NOMO-1 (cell line): ENCODE data around the gene MPC1L.
"Not testable (repeated sequence)": the region's sequence is repeated elsewhere in the genome, so short reads cannot be mapped to it uniquely, and the experiment has no call there.

Experiments used
- DNase-seq, 2 experiments: peaks; one replicate each; lab custom pipeline; 2025; ENCODE audit not compliant: unreplicated experiment in 2 of 2; lab: John Stamatoyannopoulos, UW

Gene MPC1L

GRCh38 chrX:40623139-40623536, at the start of gene MPC1L:
Gene MPC1L (plus strand): TSS chrX:40623428. CDS start chrX:40623566, 138 bp downstream.
- DNase-seq, result no peak

GRCh38 chrX:40573763-40574162, 49.5 kb upstream of the MPC1L start:
- peak; percentile 4 to 12 for DNase-seq

GRCh38 chrX:40575411-40575810, 47.8 kb upstream of the MPC1L start:
- DNase-seq, result not testable (repeated sequence)

DNA sequence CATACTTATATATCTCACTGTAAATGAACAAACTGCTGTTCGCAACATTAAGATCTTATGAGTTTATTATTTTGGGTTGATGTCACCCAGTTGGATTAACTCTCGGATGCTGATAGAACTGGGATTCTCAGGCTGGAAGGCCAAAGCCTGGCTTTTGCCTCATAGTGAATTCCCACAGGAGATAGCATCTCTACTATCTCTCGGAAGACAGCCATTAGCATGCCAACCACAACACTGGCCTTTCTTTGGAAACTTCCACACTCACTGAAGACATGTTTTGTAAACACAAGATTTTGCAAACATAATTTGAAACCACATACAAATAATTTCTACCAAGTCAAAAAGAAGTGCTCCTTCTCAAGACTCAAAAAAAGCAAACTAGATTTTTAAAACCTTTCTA, 46.9 kb upstream of the MPC1L start:
- DNase-seq, result no peak

DNA sequence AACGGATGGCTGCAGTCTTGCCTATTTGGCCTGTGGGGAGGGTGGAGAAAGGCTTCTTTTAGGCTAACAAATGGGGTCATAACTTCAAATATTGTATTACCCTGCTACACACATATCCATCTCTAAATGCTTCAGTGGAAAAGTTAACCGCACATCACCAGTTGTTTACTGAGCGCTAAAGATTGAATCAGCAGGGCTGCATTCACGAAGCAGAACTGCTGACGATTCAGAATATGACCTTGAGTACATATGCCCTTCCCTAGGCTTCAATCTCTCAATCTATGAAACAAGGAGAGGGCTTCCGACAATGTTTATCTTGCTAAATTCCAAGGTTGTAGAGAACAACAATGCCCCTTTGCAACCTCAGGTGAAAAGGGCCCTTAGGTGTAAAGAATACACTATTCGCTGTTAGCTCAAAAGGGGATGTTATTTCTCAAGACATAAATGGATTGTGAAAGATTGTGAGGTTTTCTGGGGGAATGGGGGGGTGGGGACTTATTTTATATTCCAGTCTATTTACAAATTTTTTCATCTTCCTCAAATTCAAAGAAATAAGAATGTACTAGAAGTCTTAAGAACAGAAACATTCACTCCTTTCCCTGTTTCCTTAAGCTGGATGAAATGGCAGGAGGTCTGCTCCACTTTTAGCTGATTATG, 45.1 kb upstream of the MPC1L start:
- DNase-seq, result peak in 1 of 2 experiments; percentile 30

GRCh38 chrX:40579141-40579540, 44.1 kb upstream of the MPC1L start:
- DNase-seq, result peak in 1 of 2 experiments; percentile 34

DNA sequence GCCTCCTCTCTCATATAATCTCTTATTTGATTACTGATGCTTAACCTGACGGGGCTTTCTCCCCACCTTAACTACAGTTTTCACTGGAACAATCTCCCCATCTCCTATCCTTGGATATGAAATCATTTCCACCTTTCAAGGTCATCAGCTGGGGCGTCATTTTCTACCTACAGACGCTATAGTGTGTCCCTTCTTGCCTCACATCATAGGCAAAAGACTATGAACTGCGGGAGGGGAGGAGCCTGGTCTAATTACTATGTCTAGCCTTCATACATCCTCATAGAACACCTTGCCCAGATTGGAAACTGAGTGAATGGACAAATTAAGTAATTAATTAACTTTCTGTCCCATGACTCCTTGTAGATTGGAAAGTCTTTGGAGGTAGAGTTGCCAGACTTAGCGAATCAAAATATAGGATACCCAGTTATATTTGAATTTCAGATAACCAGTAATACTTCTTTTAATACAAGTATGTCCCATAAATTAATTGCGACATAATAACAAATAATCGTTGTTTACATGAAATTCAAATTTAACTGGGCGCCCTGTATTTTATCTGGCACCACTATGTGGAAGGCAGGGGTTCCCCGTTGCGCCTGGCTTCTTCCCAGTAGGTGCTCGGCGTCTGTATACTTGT, 43.2 kb upstream of the MPC1L start:
- peak in 1 of 2 experiments; percentile 14 for DNase-seq

DNA sequence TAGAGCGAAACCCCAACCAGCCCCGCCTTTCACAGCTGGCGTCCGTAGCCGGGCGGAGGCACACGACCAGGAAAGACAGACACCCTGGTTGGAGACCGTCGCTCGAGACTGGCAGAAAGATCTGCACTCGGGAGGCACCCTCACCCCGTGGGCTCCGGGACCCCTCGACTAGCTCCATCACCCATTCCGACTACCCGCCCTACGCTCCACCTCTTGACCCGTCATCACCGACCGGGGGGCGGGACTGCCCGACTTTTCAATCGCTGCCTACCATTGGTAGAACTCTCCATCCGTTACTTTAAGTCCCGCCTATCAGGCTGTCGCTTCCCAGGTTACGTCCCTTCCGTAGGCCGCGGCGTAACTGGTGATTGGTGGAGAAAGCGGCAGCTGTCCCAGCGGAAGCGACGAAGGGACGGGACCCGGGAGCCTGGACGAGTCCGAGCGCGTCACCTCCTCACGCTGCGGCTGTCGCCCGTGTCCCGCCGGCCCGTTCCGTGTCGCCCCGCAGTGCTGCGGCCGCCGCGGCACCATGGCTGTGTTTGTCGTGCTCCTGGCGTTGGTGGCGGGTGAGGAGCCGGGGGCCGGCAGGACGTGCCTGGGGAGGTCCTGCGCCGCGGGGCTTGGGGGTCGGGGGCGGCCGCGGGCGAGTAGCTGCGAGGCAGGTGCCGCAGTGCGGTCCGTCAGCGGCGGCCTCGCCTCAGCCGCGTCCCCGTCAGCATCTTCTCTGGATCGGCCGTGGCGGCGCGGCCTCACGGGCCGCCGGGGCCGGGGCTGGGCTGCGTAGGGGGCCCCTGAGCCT, 42.5 kb upstream of the MPC1L start, which contains the start of gene ATP6AP2:
TSS of gene ATP6AP2 (plus strand) at position 434 of the 799 bp plus-strand sequence. CDS start at position 530, 96 bp downstream.
- peak; percentile 86 to 91 for DNase-seq

DNA sequence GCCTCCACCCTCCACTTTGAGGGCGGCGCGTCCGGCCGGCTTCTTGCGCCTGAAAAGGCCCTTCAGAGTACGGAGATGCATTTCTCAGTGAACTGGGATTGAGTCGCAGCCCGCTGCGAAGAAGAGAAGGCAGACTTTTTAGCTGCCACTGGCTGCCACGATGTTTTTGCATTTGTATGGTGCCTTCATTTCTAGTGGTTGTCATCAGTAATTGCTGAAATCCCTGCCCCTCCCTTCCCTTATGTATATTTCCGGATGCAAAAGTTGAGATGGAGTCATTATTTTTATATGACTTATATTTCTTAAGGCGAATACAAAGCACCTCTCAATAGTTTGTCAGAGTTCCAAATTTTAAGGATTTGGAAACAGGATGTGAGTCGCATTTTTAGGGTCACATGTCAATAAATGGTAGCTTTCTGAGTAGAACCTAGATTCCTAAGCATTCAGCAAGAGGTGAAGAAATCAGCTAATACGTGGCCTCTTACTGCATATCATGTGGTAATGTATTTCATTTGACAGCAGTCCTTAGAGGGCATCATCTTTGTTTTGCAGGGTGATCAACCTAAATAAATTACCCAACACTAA, 41.8 kb upstream of the MPC1L start:
- peak in 1 of 2 experiments; percentile 34 for DNase-seq

- DNase-seq, result not testable (repeated sequence)
Observed at GRCh38 chrX:40582178-40582577, 41.0 kb upstream of the MPC1L start.

DNA sequence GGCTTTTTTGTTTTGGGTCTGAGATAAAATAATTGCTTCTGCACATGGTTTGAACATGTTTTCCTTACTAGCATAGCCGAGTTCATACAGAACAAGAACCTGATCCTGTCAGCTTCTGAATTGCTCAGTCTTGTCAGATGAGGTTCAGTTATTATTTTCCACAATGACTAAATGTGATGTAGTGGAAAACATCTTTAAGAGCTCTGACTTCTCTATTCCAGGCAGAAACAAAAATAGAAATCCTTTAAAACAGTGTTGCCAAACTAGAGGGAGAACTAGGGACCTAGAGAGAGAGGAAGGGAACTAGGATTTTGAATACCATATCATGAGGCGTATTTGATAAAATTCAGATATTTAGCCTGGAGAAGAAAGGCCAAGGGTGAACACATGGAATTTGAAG, 40.4 kb upstream of the MPC1L start:
- DNase-seq, result peak in 1 of 2 experiments; percentile 3

- not testable (repeated sequence) for DNase-seq
Observed at GRCh38 chrX:40587623-40588022, 35.6 kb upstream of the MPC1L start.

DNA sequence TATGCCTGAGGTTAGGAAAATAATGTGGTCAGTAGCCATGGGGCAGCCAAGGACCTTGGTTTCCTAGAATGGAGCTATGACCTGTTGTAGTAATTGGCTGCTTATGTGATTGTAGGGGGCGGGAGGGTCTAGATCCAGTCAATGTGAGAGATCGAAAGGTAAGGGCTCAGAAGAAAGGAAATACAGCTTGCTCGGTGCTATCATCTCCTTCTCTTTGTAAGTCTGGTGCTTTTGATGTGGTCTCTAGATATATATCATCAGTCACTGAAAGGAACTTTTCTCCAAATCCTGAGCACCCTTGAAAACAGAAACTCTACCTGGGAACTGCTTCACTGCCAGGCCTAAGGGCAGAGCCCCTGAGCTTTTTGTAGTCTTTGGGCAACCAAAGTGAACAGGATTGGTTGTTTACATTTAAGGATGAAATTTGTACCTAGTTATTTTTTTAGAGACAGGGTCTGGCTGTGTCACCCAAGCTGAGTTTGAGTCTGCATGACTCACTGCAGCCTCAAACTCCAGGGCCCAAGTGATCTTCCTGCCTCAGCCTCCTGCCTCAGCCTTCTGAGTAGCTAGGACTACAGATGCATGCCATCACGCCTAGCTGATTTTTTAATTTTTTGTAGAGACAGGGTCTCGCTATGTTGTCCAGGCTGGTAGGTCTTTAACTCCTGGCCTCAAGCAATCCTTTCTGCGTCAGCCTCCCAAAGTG, 33.5 kb upstream of the MPC1L start:
- DNase-seq, result not testable (repeated sequence)

DNA sequence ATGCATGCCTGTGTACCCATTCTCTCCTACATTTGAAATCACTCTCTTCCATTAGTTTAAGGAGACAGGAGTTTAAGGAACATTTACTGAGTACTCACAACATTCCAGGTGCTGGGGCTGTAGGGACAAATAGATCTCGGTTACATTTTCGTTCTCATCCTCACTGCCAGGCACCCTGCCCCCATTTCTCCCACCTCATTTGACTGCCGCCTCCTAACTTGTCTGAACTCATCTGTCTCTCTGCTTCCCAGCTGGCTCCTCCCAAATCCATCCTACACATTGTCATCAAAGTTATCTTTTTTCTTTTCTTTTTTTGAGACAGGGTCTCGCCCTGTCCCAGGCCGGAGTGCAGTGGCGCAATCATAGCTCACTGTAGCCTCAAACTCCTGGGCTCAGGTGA, 19.8 kb upstream of the MPC1L start:
- DNase-seq, result no peak

- DNase-seq, result no peak
Observed at GRCh38 chrX:40607381-40607780, 15.8 kb upstream of the MPC1L start.

DNA sequence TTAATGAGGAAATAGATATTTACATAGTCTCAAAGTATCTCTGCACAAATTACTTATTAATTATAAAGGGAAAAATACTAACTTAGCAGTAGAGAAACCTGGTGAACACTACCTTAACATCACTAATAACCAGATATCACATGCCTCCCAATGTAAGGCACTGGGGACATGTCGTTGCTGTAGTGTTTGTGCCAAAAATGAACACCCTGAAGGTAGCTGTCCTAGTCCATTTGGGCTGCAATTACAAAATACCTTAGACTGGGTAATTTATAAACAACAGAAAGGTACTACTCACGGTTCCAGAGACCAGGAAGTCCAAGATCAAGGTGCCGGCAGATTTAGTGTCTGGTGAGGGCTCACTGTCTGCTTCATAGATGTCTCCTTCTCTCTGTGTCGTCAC, 10.7 kb upstream of the MPC1L start:
- no peak for DNase-seq

DNA sequence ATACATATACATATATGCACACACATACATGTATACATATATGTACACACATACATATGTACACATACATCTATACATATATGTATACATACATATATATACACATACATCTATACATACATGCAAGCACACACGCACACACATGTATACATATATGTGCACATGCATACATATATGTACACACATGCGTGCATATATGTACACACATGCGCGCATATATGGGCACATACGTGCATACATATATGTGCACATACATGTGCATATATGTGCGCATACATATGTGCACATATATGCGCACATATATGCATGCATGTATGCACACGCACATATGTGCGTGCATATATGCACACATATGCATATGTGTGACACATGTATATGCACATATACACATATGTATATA, 7.3 kb upstream of the MPC1L start:
- DNase-seq, result no peak

DNA sequence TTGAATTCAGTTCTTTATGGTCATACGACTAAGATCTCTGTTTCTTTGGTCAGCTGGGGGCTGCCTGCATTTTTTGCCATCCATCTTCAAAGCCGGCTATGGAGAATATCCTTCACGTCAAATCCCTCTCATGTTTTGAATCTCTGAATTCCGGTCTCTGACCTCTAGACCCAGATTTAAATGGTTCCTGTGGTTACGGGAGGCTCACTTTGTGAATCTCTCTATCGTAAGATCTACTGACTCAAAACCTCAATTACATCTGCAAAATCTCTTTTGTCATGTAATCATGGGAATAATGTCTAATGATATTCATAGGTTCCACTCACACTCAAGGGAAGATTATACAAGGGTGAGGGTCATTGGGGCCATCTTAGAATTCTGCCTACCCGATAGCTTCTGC, 5.7 kb upstream of the MPC1L start:
- no peak for DNase-seq

DNA sequence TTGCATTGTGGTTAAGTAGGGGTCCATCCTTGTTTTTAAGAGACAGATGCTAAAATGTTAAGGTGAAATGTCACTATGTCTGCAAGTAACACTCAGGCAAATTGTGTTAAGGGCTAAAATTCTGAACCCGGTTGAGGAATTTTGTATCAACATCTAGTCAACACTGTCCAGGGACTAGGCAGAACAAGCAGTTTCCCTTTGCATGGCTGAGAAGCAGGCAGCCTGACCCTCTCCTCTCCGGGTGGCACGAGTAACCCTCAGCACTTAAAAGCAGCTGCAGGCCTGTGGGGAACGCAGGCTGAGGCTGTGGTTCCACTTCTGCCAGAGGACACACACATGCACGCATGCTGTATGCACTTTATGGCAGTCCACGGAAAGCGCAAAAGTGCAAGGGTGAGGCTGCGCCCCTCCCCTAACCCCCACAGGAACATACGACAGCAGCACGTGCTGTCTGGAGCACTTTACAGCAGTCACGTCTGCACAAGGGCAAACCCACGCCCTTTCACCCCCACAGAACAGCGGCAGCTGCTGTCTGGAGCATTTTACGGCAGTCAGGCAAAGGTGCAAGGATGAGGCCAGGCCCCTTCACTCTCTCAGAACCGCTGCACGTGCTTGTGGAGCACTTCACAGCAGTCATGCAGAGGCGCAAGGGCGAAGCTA, 619 bp upstream of the MPC1L start:
- no peak for DNase-seq

- no peak for DNase-seq
Observed at GRCh38 chrX:40623665-40624064, 437 bp downstream of the MPC1L start.
